GM21515 (cell line): Measurements from ENCODE around the gene CNPY1.

ENCODE experiments used
- ATAC-seq: cut with Tn5 transposase; IDR thresholded peaks from one replicate; pipeline ENCODE4 v1.9.1; 2021; ENCODE audit not compliant: unreplicated experiment

The CNPY1 gene

DNA sequence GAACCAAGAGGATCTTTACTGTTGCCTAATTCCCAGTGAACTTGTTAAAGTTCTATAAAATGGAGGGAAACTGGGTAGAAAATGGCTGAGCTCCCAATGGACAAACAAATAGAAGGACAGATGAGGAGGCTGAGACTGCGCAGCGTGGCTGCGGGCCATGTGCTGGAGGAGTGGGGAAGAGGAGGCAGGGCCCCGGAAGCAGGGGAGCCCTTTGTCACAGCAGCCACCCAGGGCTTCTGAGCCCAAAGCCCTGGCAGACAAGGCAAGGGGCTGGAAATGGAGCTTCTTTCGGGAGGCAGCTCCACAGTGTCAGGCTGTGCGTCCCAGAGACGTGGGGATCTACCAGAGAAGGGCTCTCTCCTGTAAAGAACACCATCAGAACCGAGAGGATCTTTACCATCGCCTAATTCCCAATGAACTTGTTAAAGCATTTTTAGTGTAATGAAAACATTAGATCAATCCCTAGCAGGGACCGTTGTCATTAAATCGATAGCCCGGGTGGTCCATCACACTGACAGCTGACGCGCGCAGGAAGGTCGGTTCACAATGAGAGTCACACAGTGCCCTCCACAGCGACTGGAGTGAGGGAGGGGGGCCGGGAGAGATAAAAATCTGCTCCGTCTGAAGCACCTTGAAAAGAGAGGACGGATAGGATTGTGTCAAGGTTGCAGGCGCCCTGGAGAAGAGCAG lies 14.0 kb upstream of the CNPY1 start:
- no peak for ATAC-seq

DNA sequence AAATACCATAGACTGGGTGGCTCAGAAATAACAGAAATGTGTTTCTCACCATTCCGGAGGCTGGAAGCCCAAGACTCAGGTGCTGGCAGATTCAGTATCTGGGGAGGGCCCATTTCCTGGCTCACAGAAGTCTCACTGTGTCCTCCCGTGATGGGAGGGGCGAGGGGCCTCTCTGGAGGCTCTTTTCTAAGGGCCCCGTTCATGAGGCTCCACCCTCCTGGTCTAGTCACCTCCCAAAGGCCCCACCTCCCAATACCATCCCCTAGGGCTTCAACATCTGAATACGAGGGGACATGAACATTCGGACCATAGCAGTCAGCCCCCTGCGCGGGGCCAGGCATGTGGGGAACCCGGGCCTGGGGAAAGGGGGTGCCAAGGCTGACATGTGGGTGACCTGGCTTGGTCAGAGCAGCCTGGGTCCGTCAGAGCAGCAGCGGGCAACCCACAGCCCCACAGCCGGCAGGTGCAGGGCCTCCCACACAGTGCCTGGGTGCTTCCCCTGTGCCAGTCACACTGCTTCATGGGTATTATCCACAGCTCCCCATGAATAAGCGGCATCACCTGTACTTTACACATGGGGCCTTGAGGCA lies 13.3 kb upstream of the CNPY1 start:
- ATAC-seq = no peak

DNA sequence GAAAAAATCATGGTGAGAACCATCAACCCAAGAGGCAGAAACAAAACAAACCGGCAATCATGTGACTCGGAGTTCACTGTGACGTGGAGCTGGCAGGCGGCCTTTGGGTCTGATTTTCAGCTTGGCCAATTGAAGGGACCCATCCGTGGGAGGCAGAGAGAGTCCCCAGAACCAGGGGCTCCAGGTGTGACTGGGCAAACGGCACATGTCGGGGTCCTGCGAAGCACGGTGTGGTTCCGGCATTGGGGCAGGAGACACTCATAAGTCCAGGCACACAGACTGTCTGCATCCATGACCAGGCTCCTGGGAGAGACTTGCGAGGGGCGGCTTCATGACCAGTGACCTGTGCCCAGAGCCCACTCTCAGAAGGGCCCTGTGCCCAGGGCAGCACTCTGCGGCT lies 12.6 kb upstream of the CNPY1 start:
- ATAC-seq = no peak

DNA sequence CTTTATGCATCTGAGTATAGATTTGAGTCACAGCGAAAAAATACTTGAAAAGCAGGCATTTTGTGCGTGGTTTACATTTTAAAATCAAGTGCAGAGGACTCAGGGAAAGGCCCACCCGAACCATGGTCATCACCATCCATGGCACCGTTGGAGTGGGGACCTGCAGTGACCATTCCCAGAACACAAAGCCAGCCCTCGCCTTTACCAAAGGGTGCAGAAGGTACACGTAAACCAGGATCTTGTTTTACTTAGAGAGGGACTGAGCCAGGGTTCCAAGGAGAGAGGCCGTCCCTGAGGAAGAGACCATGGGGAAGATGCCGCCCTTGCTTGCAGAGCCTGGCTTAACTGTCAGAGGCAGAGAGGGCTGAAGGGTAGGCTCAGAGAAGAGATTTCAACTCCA lies 12.0 kb upstream of the CNPY1 start:
- ATAC-seq = no peak

DNA sequence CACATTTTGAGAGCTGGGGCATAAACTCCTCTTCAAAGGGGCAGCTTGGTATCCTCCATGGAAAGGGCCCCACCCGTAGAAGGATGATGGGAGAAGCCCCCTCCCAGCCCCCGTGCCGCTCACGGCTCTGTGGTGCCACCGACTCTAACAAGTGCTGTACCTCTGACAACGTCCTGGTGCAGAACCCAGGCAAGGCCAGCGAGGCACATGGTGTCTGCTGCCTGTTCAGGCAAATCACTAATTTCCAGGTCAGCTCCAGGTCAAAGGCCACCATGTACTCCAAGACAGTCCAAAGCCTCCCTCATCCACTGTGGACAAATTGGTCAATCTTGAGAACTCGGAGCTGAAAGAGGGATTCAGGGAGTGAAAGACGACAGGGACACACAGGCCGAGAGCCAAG lies 11.4 kb upstream of the CNPY1 start:
- no peak for ATAC-seq

DNA sequence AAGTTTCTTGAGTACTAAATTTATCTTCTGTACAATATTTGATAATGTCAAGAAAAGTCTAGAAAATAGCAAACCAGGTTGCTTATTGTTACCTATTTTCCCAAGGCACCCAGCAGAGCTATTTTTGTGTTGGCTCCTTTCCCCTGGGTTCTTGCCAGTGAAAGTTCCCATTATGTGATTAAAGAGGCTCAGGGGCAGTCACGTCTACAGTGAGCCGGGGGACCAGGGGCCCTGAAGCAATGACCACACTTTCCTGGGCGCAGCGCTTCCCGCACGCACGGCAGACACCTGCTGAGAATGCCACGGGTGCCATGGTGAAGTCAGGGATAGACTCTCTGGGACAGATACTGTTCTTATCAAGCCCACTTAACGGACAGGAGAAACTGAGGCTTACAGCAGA lies 10.4 kb upstream of the CNPY1 start:
- no peak for ATAC-seq

DNA sequence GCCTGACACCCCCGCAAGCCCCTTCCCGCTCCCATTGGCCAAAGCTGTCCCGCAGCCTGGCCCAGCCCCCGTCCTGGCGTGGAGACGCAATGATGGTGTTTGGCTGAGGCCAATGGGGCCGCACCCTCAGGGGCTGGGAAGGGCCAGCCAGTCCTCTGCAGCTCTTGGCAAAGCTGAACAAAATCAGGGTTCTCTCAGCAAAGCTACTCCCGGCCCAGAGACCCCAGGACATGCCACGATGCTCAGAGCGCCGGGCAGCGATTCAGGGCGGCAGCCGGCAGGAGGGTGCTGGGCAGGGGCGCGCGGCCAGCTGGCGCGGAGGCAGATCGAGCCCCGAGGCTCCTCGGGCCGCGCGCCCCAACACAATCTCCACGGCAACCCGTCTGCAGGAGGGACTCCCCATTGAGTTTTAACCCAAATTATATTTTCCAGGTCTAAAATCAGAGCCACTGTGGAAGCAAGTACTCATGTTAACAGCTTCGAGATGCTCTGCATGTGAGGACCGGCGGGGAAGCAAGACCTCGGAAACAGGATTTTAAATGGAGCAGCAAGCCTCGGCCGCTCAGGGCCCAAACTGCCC lies 8.8 kb upstream of the CNPY1 start:
- ATAC-seq = no peak

DNA sequence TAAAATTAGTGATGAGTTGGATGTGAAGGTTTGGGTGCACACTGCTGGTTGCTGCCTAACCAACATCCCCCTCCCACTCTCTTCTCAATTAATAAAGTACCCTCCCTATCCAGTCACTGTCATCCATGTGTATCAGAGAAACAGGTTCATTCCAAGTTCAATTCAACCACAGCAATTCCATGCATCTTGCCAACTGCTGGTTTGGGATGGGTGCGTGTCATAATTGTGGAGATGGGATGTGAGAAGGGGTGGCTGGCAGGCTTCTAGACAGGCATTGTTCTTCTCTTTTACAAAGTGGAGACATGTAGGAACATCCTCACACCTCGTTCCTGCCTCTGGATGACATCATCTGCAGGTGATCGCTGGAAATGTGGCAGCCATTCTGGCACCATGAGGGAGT lies 7.5 kb upstream of the CNPY1 start:
- ATAC-seq = no peak

DNA sequence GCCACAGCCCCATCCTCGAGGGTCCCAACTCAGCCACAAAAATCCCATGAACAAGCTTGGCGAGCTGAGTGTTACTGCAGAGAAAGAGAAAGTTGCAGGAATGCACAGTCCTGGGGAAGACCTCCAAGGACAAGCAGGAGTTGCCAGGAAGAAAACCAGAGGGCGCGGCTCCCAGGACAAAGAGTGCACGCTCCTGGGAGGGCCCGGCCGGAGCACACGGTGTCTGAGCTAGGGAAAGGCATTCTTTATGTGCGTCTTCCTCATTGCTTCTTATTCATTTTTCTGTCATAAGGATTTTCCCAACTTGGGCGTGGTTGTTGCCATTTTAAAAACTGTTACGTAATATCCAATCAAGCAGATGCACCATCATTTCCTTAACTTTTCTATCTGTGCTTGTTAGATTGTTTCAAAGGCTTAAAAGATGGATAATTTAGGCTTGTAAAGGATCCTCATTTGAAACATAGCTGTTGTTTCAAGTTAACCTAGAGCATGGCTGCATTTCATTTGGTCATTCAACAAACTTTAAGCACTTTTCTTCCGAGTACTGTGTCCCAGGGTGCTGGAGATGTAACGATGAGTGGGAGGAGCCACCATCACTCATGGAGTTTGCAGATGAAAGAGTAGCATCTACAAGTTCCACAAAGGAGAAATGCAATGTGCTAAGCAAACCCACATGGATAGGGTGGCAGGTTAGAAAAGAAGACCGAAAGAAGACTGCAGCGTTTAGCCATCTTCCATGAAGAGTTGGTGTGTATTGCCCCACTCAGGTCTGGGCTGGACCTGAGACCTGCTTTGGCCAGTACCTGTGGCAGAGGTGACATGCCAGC lies 5.6 kb upstream of the CNPY1 start:
- no peak for ATAC-seq

DNA sequence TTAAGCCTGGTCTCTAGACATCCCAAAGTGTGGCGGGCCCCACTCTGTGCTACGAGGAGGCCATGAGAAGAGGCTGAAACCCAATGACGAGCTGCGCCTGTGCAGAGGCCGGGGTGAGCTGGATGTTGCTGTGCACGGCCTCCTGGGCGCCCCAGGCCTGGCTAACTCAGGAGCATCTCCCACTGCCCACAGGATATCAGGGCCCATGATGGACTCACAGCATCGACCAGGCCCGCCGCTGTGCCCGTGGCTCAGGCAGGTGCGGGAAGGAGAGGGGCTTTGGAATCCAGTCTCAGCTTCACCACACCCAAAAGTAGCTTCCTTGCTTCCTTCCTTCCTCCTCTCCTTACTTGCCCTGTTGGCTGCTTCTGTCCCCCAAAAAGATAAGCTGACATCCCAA lies 4.6 kb upstream of the CNPY1 start:
- ATAC-seq = no peak

DNA sequence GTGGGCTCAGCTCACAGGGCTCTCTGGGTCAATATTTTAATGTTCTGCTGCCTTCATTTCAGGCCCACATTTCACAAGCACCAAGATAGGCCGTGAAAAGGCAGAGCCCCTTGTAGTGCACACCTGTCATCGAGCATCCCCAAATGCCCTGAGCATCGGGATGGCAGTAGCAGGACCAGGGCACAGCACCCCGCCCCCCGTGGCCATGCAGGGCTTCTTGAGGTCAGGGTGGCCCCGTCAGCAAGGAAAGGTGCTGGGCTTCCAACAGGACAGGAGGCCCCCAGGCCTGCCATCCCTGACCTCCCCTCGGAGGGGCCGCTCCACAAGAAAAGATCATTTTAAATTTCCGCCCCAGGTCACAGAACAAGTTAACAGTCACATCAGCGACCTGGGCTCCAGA lies 2.9 kb upstream of the CNPY1 start:
- no peak for ATAC-seq

DNA sequence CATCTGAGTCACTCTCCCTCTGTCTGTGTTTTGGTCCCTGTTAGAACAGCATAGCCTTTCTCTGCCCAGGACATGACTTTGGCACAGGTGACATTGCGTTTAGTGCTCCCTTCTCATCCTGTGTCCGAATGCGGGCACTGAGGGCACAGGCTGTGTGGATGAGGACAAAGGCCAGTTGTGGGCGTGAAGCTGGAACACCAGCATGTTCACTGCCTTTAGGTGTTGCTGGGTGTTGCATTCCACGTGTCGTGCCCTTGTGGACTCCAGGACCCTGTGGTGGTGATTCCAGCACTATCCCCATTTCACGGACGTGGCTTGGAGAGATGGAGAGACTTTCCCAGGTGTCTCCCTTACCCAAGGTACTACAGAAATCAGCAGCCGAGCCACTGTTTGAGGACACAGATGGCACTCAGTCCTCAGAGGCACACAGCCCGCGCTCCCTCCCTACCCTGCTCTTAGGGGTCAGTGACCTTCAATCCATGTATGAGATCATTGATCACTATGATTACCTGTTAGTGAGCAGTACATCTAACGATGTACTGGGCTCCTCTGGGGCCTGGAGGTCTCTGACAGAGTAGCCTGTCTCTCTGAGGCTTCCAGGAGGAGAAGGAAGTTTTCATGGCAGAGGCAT lies 917 bp upstream of the CNPY1 start:
- no peak for ATAC-seq

DNA sequence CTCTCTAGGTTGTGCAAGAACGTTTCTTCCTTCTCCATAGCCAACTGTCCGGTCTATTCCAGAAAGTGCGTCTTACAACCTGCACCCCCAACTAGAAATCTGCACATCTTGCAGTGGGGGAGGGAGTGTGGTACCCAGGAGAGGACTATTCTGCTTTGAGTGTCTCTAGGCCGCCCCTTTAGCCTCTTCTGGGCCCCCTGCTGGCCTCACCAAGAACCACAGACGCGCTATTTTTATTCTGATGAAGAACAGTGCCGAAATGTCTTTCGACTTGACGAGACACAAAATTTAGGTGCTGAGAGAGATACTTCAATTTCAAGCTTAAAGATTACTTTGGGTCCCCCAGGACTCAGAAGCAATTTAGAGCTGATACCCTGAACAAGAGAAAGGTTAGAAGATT lies 1.0 kb downstream of the CNPY1 start:
- no peak for ATAC-seq

DNA sequence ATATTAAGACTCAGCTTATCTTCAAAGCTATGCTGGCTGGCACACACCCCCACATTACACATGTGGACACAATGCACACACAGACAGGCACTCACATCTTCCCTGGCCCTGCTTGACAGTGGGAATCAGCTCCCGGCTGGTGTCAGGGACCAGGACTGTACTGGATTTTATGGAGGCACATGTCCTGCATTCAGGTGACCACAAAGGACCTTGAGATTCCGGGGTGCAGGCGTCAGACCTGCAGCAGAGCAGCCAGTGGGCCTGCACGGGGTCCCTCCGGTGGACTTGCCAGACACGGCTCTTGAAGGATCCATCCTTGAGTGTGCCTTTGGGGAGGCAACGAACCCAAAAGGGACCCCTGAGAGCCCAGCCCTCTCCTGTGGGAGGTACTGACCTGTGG lies 1.9 kb downstream of the CNPY1 start:
- ATAC-seq = no peak

DNA sequence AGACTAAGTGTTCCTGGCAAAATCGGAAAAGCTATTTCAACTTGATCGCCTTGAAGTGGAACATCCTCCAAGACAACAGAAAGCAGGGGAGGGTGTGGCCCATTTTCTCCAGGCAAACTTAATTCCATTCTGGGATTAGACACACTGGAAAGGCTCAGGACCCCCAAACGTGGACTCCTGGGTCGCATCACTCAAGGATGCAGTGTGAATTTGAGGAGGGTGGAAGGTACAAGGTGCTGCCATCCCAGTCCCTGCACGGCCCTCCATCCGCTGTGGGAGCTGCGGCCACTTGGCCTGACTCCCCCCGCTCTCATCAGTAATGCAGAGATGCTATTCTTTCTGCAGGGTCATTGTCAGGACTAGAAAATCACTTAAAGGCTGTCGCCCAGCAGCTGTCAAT lies 2.4 kb downstream of the CNPY1 start:
- no peak for ATAC-seq

DNA sequence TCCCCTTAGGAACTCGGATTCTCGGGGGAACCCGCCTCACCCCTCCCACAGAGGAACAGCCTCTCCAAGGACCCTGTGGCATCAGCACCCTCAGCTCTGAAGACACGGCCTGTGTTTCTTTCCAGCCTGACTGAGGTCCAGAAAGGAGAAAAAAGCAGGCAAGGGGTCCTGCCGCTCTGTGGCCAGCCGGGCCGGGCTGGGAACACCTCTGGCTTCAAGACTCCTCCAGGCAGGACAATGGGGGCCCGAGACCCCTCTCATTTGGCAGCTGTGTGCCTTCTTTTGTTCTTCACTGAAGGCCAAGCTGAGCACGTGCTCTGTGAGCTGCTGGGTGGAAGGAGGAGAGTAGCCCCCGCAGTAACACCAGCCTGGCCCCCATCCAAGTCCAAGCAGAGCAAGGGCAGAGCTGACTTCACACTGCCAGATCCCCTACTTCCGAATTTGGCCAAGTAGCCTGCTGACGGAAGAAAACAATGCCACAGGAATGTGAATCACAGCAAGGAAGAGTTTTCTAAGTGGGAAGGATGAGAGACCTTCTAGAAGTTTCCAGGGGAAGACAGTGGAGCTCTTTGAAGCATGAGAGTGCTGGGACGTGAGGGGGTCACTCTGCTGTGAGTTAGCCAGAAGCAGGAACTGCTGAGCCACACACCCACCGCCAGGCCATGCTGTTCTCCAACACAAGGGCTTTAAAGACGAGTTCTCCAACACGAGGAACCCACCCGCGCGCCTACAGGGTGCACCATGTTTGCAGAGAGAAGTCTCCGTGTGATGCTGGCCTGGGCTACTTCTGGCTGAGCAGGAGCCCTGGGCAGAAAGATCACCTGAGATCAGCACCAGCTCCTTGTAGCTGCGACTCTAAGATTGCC lies 3.1 kb downstream of the CNPY1 start:
- no peak for ATAC-seq

DNA sequence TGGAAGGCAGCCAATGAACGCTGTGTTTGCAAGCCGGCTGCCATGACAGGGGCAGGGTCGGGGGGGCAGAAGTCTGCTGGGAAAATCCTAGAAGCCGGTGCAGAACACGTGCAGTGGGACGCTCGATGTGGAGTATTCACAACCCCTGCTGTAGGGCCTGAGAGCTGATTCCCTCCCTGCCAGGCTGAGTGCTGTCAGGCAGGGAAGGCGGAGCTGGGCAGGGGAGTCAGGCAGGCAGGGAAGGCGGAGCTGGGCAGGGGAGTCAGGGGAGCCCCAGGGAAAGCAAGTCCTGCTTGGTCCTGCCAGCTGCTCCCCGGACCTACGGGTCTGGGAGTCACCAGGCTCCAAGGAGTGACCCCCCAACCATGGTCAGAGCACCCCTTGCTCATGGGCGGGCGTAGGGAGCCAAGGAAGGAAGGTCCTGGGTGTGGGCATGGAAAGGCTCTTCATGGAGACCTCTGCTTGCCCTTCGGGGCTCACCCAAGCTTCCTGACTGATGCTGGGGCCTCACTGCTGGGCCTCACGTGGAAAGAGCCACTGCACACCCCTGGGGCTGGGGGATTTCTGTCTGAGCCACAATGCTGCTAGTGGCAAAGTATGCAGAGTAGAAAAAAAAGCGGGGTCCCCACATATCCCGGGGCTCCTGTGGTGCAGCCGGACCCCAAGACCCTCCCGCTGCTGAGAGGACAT lies 4.2 kb downstream of the CNPY1 start:
- no peak for ATAC-seq

DNA sequence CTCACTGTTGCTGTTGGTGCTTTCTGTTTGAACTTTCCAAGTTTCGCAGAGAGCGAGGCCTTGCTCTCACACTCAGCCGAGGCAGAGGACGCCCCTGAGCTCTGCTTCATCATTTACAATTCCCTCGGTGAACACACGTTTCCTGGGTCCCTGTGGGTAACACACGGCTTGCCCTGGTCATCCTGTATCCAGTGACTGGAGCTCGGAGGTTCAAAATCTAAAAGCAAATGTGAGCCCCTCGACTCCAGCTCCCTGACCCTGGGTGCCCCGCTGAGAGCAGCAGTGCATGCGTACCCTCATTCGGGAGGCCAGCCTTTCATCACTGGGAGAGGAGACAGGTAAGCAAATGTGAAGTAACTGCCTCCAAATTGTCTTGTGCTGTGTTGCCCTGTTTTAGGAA lies 5.8 kb downstream of the CNPY1 start:
- ATAC-seq = no peak

DNA sequence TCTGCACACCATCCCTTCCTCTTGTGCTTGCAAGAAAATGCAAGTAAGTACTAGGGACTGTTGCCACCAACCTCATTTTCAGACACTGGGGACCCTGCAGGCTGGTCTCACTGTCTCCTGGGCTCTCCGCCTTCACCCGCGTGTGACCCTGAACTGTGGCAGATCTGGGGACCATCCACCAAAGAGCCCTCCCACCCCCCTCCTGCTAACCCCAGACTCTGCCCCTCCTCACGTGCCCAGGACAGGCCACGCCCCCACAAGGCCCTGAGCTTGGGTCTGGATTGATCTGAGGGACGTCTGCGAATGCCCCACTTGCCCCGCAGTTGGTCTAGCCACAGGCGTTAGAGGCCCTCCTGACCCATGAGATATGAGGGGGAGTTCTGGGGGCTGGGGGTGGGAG lies 8.1 kb downstream of the CNPY1 start:
- no peak for ATAC-seq

DNA sequence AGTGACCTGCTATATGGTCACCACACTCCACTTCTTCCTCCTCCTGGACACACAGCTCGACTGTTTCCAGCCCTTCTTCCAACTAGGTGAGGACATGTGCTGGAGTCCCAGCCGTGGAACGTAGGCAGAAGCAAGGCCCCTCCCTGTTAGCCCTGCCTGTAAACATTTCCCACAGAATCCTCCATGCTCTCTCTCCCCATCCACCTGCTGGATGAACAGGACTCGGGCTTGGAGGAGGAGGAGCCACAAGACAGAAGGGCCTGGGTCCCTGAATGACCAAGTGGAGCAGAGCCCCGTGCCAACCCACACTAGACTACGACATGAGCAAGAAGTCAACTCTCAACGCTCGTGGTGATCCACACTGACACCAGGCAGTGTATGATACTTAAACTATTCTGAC lies 9.9 kb downstream of the CNPY1 start:
- no peak for ATAC-seq
